GM19240 (cell line): ENCODE data around the gene IL23A.
A peak's percentile ranks its signal among the peaks of the same experiment; 100 is the strongest.
"Not testable (repeated sequence)": the region's sequence is repeated elsewhere in the genome, so short reads cannot be mapped to it uniquely, and the experiment has no call there.

Experiments
- DNase-seq: peaks from one replicate; pipeline ENCODE4 v3.0.0; 2011; ENCODE audit warnings: low spot score; ENCODE audit not compliant: insufficient read length

The IL23A gene

GRCh38 chr12:56326126-56326525, 12.6 kb upstream of the IL23A start:
- DNase-seq, result no peak

- DNase-seq, result no peak
Observed at GRCh38 chr12:56326533-56326932, 12.2 kb upstream of the IL23A start.

- no peak for DNase-seq
Observed at GRCh38 chr12:56330936-56331490, 7.7 kb upstream of the IL23A start.

- DNase-seq, result no peak
Observed at GRCh38 chr12:56332512-56333196, 6.0 kb upstream of the IL23A start.

- DNase-seq, result no peak
Observed at GRCh38 chr12:56333197-56333678, 5.4 kb upstream of the IL23A start.

GRCh38 chr12:56333679-56334489, 4.8 kb upstream of the IL23A start, which contains the start of gene PAN2:
Gene PAN2, minus strand, starts transcription at chr12:56334000. Its CDS starts 906 bp downstream, at chr12:56333094.
- DNase-seq, result peak; percentile 99

- DNase-seq, result no peak
Observed at GRCh38 chr12:56334490-56334793, 4.2 kb upstream of the IL23A start.

- DNase-seq, result not testable (repeated sequence)
Observed at GRCh38 chr12:56335527-56335926, 3.2 kb upstream of the IL23A start.

GRCh38 chr12:56336361-56337167, 2.1 kb upstream of the IL23A start:
- no peak for DNase-seq

- DNase-seq, result no peak
Observed at GRCh38 chr12:56337753-56338251, 882 bp upstream of the IL23A start.

- DNase-seq, result no peak
Observed at GRCh38 chr12:56339158-56339422, 406 bp downstream of the IL23A start.

GRCh38 chr12:56341616-56342015, 2.9 kb downstream of the IL23A start:
- no peak for DNase-seq

- not testable (repeated sequence) for DNase-seq
Observed at GRCh38 chr12:56342290-56342689, 3.6 kb downstream of the IL23A start.

GRCh38 chr12:56346675-56347074, 8.0 kb downstream of the IL23A start:
- no peak for DNase-seq

- DNase-seq, result not testable (repeated sequence)
Observed at GRCh38 chr12:56347255-56347654, 8.6 kb downstream of the IL23A start.

- DNase-seq, result no peak
Observed at GRCh38 chr12:56348776-56349175, 10.1 kb downstream of the IL23A start.

GRCh38 chr12:56350662-56351061, 12.0 kb downstream of the IL23A start:
- no peak for DNase-seq

GRCh38 chr12:56351325-56351724, 12.6 kb downstream of the IL23A start:
- no peak for DNase-seq

GRCh38 chr12:56358836-56359532, 20.3 kb downstream of the IL23A start:
- no peak for DNase-seq

GRCh38 chr12:56359851-56360767, 21.4 kb downstream of the IL23A start, which contains the start of gene STAT2:
Gene STAT2, minus strand, starts transcription at chr12:56360107. Its CDS starts 3,536 bp downstream, at chr12:56356571.
- DNase-seq, result peak; percentile 87
